H9 (cell line): ENCODE results near the gene KIF26B. TPM values are rescaled to one million over a fixed set of nuclear protein-coding genes. Genes with fewer than 3 reads are reported as not detected.

Source experiments
- DNase-seq: peaks from one replicate; pipeline ENCODE4 v3.0.0-alpha.2; 2017
- H2AFZ ChIP-seq: one replicate; pipeline ENCODE4 v1.6.1; 2013; ENCODE audit warnings: mild to moderate bottlenecking, low read length, control low read depth, moderate library complexity
- H2AK5ac ChIP-seq: 2 replicates; pipeline ENCODE4 v1.6.1; 2013; ENCODE audit warnings: low read length, control low read depth, mixed read lengths; ENCODE audit not compliant: insufficient read length
- H2BK120ac ChIP-seq: one replicate; pipeline ENCODE4 v1.6.1; 2013; ENCODE audit warnings: low read depth, mild to moderate bottlenecking, low read length, control low read depth, inconsistent platforms; ENCODE audit not compliant: poor library complexity, severe bottlenecking
- H2BK12ac ChIP-seq: 2 replicates; pipeline ENCODE4 v1.6.1; 2013; ENCODE audit warnings: low read length, control low read depth, mixed read lengths, low read depth; ENCODE audit not compliant: insufficient read length
- H2BK15ac ChIP-seq: 2 replicates; pipeline ENCODE4 v1.6.1; 2013; ENCODE audit warnings: low read depth, low read length, control low read depth
- H2BK20ac ChIP-seq: one replicate; pipeline ENCODE4 v1.6.1; 2013; ENCODE audit warnings: low read depth, mild to moderate bottlenecking, low read length, control low read depth, inconsistent platforms; ENCODE audit not compliant: poor library complexity, severe bottlenecking
- H2BK5ac ChIP-seq: 2 replicates; pipeline ENCODE4 v1.6.1; 2013; ENCODE audit warnings: low read length, control low read depth, mixed read lengths; ENCODE audit not compliant: insufficient read length
- H3K14ac ChIP-seq: 2 replicates; pipeline ENCODE4 v1.6.1; 2013; ENCODE audit warnings: low read length, control low read depth; ENCODE audit not compliant: insufficient read depth
- H3K18ac ChIP-seq: 2 replicates; pipeline ENCODE4 v1.6.1; 2013; ENCODE audit warnings: low read depth, mild to moderate bottlenecking, mixed read lengths, low read length, control low read depth; ENCODE audit not compliant: insufficient read length
- H3K23ac ChIP-seq: 2 replicates; pipeline ENCODE4 v1.6.1; 2013; ENCODE audit warnings: low read length, control low read depth, mixed read lengths, low read depth; ENCODE audit not compliant: insufficient read length
- H3K23me2 ChIP-seq: 2 replicates; pipeline ENCODE4 v1.6.1; 2013; ENCODE audit warnings: low read depth, mild to moderate bottlenecking, mixed read lengths, low read length, control low read depth; ENCODE audit not compliant: insufficient read length, poor library complexity, severe bottlenecking
- H3K27ac ChIP-seq: 2 replicates; pipeline ENCODE4 v1.5.1; 2013; ENCODE audit warnings: low read length, control low read depth, mixed read lengths, low read depth; ENCODE audit not compliant: insufficient read length
- H3K27me3 ChIP-seq: 2 replicates; pipeline ENCODE4 v1.6.1; 2013; ENCODE audit warnings: low read length, control low read depth, inconsistent platforms; ENCODE audit not compliant: insufficient read depth
- H3K4ac ChIP-seq: 2 replicates; pipeline ENCODE4 v1.6.1; 2013; ENCODE audit warnings: low read depth, mild to moderate bottlenecking, control low read depth, inconsistent platforms, low read length, moderate library complexity
- H3K4me1 ChIP-seq: 2 replicates; pipeline ENCODE4 v1.6.1; 2013; ENCODE audit warnings: low read length, control low read depth, inconsistent platforms; ENCODE audit not compliant: insufficient read depth
- H3K4me2 ChIP-seq: 2 replicates; pipeline ENCODE4 v1.6.1; 2013; ENCODE audit warnings: low read length, control low read depth, mixed read lengths; ENCODE audit not compliant: insufficient read length, insufficient read depth
- H3K56ac ChIP-seq: 2 replicates; pipeline ENCODE4 v1.6.1; 2013; ENCODE audit warnings: low read depth, mild to moderate bottlenecking, mixed read lengths, low read length, control low read depth; ENCODE audit not compliant: insufficient read length
- H3K79me1 ChIP-seq: 2 replicates; pipeline ENCODE4 v1.6.1; 2013; ENCODE audit warnings: low read depth, mild to moderate bottlenecking, moderate library complexity, low read length, control low read depth, inconsistent platforms; ENCODE audit not compliant: insufficient read depth, poor library complexity, severe bottlenecking
- H3K79me2 ChIP-seq: 2 replicates; pipeline ENCODE4 v1.6.1; 2013; ENCODE audit warnings: low read length, control low read depth, inconsistent platforms; ENCODE audit not compliant: insufficient read depth
- H3K9ac ChIP-seq: 2 replicates; pipeline ENCODE4 v1.6.1; 2013; ENCODE audit warnings: low read length, control low read depth, mixed read lengths; ENCODE audit not compliant: insufficient read length; ENCODE audit errors: extremely low read depth
- H3K9me3 ChIP-seq: one replicate; pipeline ENCODE4 v1.6.1; 2013; ENCODE audit warnings: low read depth, low read length, inconsistent platforms; ENCODE audit not compliant: control insufficient read depth
- H3T11ph ChIP-seq: one replicate; pipeline ENCODE4 v1.6.1; 2013; ENCODE audit warnings: mild to moderate bottlenecking, low read length, control low read depth, inconsistent platforms
- H4K20me1 ChIP-seq: one replicate; pipeline ENCODE4 v1.6.1; 2013; ENCODE audit not compliant: control insufficient read depth, insufficient read length, insufficient read depth
- H4K5ac ChIP-seq: 2 replicates; pipeline ENCODE4 v1.6.1; 2013; ENCODE audit warnings: low read depth, mild to moderate bottlenecking, mixed read lengths, low read length, control low read depth; ENCODE audit not compliant: insufficient read length
- H4K8ac ChIP-seq: replicated peaks from 2 replicates; pipeline ENCODE4 v1.6.1; 2013; ENCODE audit warnings: low read length, control low read depth, mixed read lengths, low read depth; ENCODE audit not compliant: insufficient read length
- H4K91ac ChIP-seq: 2 replicates; pipeline ENCODE4 v1.6.1; 2013; ENCODE audit warnings: low read depth, mild to moderate bottlenecking, moderate library complexity, mixed read lengths, low read length, control low read depth; ENCODE audit not compliant: insufficient read length
- H3K27ac Mint-ChIP-seq, 3 experiments: 2 replicates in 2 of 3; 3 replicates in 1 of 3; pipeline ENCODE4 v1.8.0; 2020 to 2021; ENCODE audit warnings: mixed read lengths in 3 of 3, mild to moderate bottlenecking in 1 of 3, moderate library complexity in 1 of 3
- H3K27me3 Mint-ChIP-seq: 2 replicates; pipeline ENCODE4 v1.8.0; 2021; ENCODE audit warnings: low read depth, mild to moderate bottlenecking, moderate library complexity, mixed read lengths
- H3K36me3 Mint-ChIP-seq, 3 experiments: 2 replicates in 2 of 3; 3 replicates in 1 of 3; pipeline ENCODE4 v1.8.0; 2020 to 2021; ENCODE audit warnings: low read depth in 3 of 3, mixed read lengths in 3 of 3; ENCODE audit not compliant: insufficient read depth in 1 of 3
- H3K4me1 Mint-ChIP-seq, 2 experiments: 2 replicates each; pipeline ENCODE4 v1.8.0; 2020; ENCODE audit warnings: mixed read lengths in 2 of 2
- H3K4me3 Mint-ChIP-seq, 2 experiments: 2 replicates in 1 of 2; 3 replicates in 1 of 2; pipeline ENCODE4 v1.8.0; 2020 to 2021; ENCODE audit warnings: mild to moderate bottlenecking in 2 of 2, mixed read lengths in 2 of 2, moderate library complexity in 1 of 2
- H3K9me3 Mint-ChIP-seq, 2 experiments: 2 replicates in 1 of 2; 3 replicates in 1 of 2; pipeline ENCODE4 v1.8.0; 2020; ENCODE audit warnings: mild to moderate bottlenecking in 2 of 2, mixed read lengths in 2 of 2, moderate library complexity in 1 of 2
- CTCF ChIP-seq: fragments of 200-600 bp; sonication (generic); conservative IDR thresholded peaks from 3 replicates; pipeline ENCODE4 v1.8.0; 2021; ENCODE audit warnings: antibody characterized with exemption, mild to moderate bottlenecking
- WGBS: extraction: QIAGEN DNeasy Blood & Tissue Kit; methylation state at CpG from one replicate; pipeline ENCODE4 v1.1.7; 2013; ENCODE audit warnings: missing lambda C conversion rate, low lambda C conversion rate, mixed read lengths; ENCODE audit not compliant: insufficient read length; ENCODE audit errors: extremely low coverage; 5-methylcytosine and 5-hydroxymethylcytosine counted together
- total RNA-seq: library from RNA; stranded (reverse); gene quantifications from 2 replicates; pipeline ENCODE4 v1.2.1, GENCODE V29; 2021

KIF26B gene
- total RNA-seq, 1 experiment from 2014 or later: 0.13 TPM

DNA sequence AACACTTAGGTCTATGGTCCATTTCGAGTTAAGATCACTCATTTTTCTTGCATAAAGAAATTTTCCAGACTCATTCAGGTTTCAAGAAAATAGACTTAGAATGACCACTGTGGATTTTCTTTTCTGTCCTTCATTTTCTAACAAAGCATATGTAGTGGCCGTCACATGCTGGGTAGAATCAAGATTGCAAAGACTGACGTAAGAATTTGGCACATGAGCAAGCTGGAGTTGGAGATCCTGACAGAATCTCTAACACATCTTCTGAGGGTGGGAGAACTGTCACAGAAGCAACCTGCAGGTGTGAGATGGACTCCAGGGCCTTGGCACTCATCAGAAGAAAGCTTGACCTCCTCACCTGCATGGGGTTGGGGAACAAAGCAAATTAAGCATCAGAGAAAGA lies 28.6 kb downstream of the KIF26B start:
- Histone ChIP-seq H4K20me1 (no peaks in the 10 kb centered on the region), H3K18ac (no peak overlapping the region), H4K5ac (no peak overlapping the region), H3K79me2 (no peaks in the 10 kb centered on the region), H3K23me2 (no peaks in the 10 kb centered on the region), H3K79me1 (no peaks in the 10 kb centered on the region), H2AFZ (no peak overlapping the region), H2BK120ac (no peak overlapping the region), H3K9ac (no peak overlapping the region), H4K8ac (no peak overlapping the region), H3K4ac (no peak overlapping the region), H4K91ac (no peak overlapping the region), H2BK5ac (no peak overlapping the region), H3K4me2 (no peak overlapping the region), H3K27me3 (no peaks in the 10 kb centered on the region), H2BK20ac (no peak overlapping the region), H3T11ph (no peak overlapping the region), H2AK5ac (no peak overlapping the region), H2BK15ac (no peak overlapping the region), H3K27ac (no peak overlapping the region), H3K23ac (no peak overlapping the region), H3K9me3 (no peaks in the 10 kb centered on the region), H2BK12ac (no peak overlapping the region), H3K14ac (no peak overlapping the region), H3K4me1 (no peaks in the 10 kb centered on the region), H3K56ac (no peak overlapping the region)
- H3K36me3 Mint-ChIP-seq: no peaks in the 10 kb centered on the region
- DNase-seq: no peak
- peaks cover 18 to 24% of the 10 kb centered on the region in 2 experiments for H3K4me1 Mint-ChIP-seq
- TF ChIP-seq CTCF: no peak
- no peak overlapping the region for H3K4me3 Mint-ChIP-seq
- no peaks in the 10 kb centered on the region for H3K9me3 Mint-ChIP-seq
- H3K27me3 Mint-ChIP-seq: no peaks in the 10 kb centered on the region; the same call in 1 of the 2 replicates
- no CpG with 5 or more reads among the region's 3 CpGs for WGBS
- no peak overlapping the region; a peak in 1 of 7 replicates for H3K27ac Mint-ChIP-seq
